Testis (tissue), 2 donors: Measurements from ENCODE around the gene C12orf42.

Experiments used
- POLR2A ChIP-seq: fragments of 450-650 bp; IDR thresholded peaks from one replicate; pipeline ENCODE4 v1.6.1; 2017; ENCODE audit warnings: antibody characterized with exemption, mild to moderate bottlenecking, moderate library complexity
- TF ChIP-seq, protein P1 (sequence below), 3 experiments: fragments of 450-650 bp in 2 of 3; fragments of 200-600 bp in 1 of 3; sonication (generic) in 1 of 3; IDR thresholded peaks; one replicate each; pipeline ENCODE4 v1.5.1; 2016 to 2019; ENCODE audit warnings: antibody characterized with exemption in 3 of 3, mild to moderate bottlenecking in 2 of 3, moderate library complexity in 1 of 3

DNA sequence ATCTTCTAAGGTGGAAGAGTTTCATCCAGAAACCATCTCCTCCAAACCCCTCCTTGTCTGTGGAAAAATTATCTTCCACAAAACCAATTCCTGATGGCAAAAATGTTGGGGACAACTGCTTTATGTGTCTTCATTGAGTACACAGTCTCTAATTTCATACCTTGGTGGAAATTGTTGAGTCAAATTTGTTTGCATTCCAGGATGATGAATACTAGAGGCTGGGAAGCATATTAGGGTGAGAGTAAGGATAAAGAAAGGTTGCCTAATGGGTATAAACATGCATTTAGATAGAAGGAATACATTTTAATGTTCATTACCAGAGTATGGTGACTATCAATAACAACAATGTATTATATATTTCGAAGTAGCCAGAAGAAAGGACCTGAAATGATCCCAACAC, 98.2 kb downstream of the C12orf42 start:
- TF ChIP-seq, protein P1, sequence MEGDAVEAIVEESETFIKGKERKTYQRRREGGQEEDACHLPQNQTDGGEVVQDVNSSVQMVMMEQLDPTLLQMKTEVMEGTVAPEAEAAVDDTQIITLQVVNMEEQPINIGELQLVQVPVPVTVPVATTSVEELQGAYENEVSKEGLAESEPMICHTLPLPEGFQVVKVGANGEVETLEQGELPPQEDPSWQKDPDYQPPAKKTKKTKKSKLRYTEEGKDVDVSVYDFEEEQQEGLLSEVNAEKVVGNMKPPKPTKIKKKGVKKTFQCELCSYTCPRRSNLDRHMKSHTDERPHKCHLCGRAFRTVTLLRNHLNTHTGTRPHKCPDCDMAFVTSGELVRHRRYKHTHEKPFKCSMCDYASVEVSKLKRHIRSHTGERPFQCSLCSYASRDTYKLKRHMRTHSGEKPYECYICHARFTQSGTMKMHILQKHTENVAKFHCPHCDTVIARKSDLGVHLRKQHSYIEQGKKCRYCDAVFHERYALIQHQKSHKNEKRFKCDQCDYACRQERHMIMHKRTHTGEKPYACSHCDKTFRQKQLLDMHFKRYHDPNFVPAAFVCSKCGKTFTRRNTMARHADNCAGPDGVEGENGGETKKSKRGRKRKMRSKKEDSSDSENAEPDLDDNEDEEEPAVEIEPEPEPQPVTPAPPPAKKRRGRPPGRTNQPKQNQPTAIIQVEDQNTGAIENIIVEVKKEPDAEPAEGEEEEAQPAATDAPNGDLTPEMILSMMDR (IDR thresholded peaks at IDR 0.05) = no peak
- TF ChIP-seq POLR2A = no peak
